CD4-positive, alpha-beta T cell treated with Interferon gamma for 1 hour (primary cell): Measurements from ENCODE around the gene MEN1.
"Not testable (repeated sequence)": the region's sequence is repeated elsewhere in the genome, so short reads cannot be mapped to it uniquely, and the experiment has no call there.

Experiments used
- DNase-seq: peaks from one replicate; pipeline ENCODE4 v3.0.0-alpha.2; 2020

The MEN1 gene

GRCh38 chr11:64810271-64810890, at the start of gene MEN1:
Gene MEN1, minus strand, starts transcription at chr11:64810551. Its CDS starts 442 bp downstream, at chr11:64810109.
- DNase-seq: peak; percentile 78

- peak; percentile 55 for DNase-seq
Observed at GRCh38 chr11:64859542-64860414, 49.4 kb upstream of the MEN1 start.

- DNase-seq: peak; percentile 58
Observed at GRCh38 chr11:64858467-64859263, 48.3 kb upstream of the MEN1 start.

- DNase-seq: no peak
Observed at GRCh38 chr11:64857485-64857884, 47.1 kb upstream of the MEN1 start.

- DNase-seq: peak; percentile 75
Observed at GRCh38 chr11:64856382-64857227, 46.3 kb upstream of the MEN1 start.

- no peak for DNase-seq
Observed at GRCh38 chr11:64855596-64856304, 45.4 kb upstream of the MEN1 start.

- DNase-seq: peak; percentile 69
Observed at GRCh38 chr11:64854534-64855502, 44.5 kb upstream of the MEN1 start.

GRCh38 chr11:64854157-64854533, 43.8 kb upstream of the MEN1 start:
- no peak for DNase-seq

GRCh38 chr11:64853709-64854108, 43.4 kb upstream of the MEN1 start:
- DNase-seq: peak; percentile 43

- peak; percentile 47 for DNase-seq
Observed at GRCh38 chr11:64852804-64853509, 42.6 kb upstream of the MEN1 start.

- DNase-seq: peak; percentile 65
Observed at GRCh38 chr11:64851831-64852351, 41.5 kb upstream of the MEN1 start.

- peak; percentile 80 for DNase-seq
Observed at GRCh38 chr11:64850979-64851567, 40.7 kb upstream of the MEN1 start.

GRCh38 chr11:64849598-64850356, 39.4 kb upstream of the MEN1 start:
- no peak for DNase-seq

- DNase-seq: peak; percentile 64
Observed at GRCh38 chr11:64848826-64849597, 38.7 kb upstream of the MEN1 start.

- no peak for DNase-seq
Observed at GRCh38 chr11:64848214-64848825, 38.0 kb upstream of the MEN1 start.

GRCh38 chr11:64846998-64847666, 36.8 kb upstream of the MEN1 start:
- DNase-seq: peak; percentile 87

GRCh38 chr11:64845776-64846129, 35.4 kb upstream of the MEN1 start:
- not testable (repeated sequence) for DNase-seq
